ENCODE results near the gene CDHR3.

Gene CDHR3

GRCh38 chr7:105926131-105926530, 36.9 kb upstream of the CDHR3 start:
- no peak overlapping the region for H3K4me3 ChIP-seq (replicated peaks; ENCODE audit: low read depth, low read length)
- TF ChIP-seq CTCF (IDR thresholded peaks at IDR 0.05; ENCODE audit: low read depth, low read length, missing control alignments): no peak
- no peak for DNase-seq (ENCODE audit: extremely low read depth, low read depth)

GRCh38 chr7:105931179-105931578, 31.9 kb upstream of the CDHR3 start:
- no peak for DNase-seq (ENCODE audit: extremely low read depth, low read depth)
- TF ChIP-seq CTCF (IDR thresholded peaks at IDR 0.05; ENCODE audit: low read depth, low read length, missing control alignments): no peak
- H3K4me3 ChIP-seq (replicated peaks; ENCODE audit: low read depth, low read length): no peak overlapping the region

GRCh38 chr7:105932835-105933477, 30.1 kb upstream of the CDHR3 start:
- peak; percentile 89 for DNase-seq (ENCODE audit: extremely low read depth, low read depth)
- H3K4me3 ChIP-seq (replicated peaks; ENCODE audit: low read depth, low read length): no peak overlapping the region
- no peak for TF ChIP-seq CTCF (IDR thresholded peaks at IDR 0.05; ENCODE audit: low read depth, low read length, missing control alignments)

- DNase-seq (ENCODE audit: extremely low read depth, low read depth): peak; percentile 19
- TF ChIP-seq CTCF (IDR thresholded peaks at IDR 0.05; ENCODE audit: low read depth, low read length, missing control alignments): peak; percentile 25
- no peak overlapping the region for H3K4me3 ChIP-seq (replicated peaks; ENCODE audit: low read depth, low read length)
Measured at GRCh38 chr7:105934572-105935185, 28.4 kb upstream of the CDHR3 start.

GRCh38 chr7:105935250-105935649, 27.8 kb upstream of the CDHR3 start:
- DNase-seq (ENCODE audit: extremely low read depth, low read depth): no peak
- TF ChIP-seq CTCF (IDR thresholded peaks at IDR 0.05; ENCODE audit: low read depth, low read length, missing control alignments): no peak
- no peak overlapping the region for H3K4me3 ChIP-seq (replicated peaks; ENCODE audit: low read depth, low read length)

GRCh38 chr7:105937411-105937810, 25.7 kb upstream of the CDHR3 start:
- no peak for DNase-seq (ENCODE audit: extremely low read depth, low read depth)
- H3K4me3 ChIP-seq (replicated peaks; ENCODE audit: low read depth, low read length): no peak overlapping the region
- no peak for TF ChIP-seq CTCF (IDR thresholded peaks at IDR 0.05; ENCODE audit: low read depth, low read length, missing control alignments)
